GM12892 (cell line): ENCODE measurements around the gene IGSF21.

Experiments used
- DNase-seq: peaks from one replicate; pipeline ENCODE4 v3.0.0; 2011; ENCODE audit not compliant: insufficient read length
- FAIRE-seq: peaks from 2 replicates; lab custom pipeline; 2011; peaks lifted over from hg19 to GRCh38; lab: Jason Lieb, UNC
- POLR2A ChIP-seq: IDR thresholded peaks from 2 replicates; pipeline ENCODE4 v1.6.1; 2011; ENCODE audit warnings: low read depth, low read length, control low read depth
- POLR2AphosphoS5 ChIP-seq: IDR thresholded peaks from 2 replicates; pipeline ENCODE4 v1.6.1; 2011; ENCODE audit warnings: low read depth, low read length, control low read depth
- TAF1 ChIP-seq: IDR thresholded peaks from 2 replicates; pipeline ENCODE4 v1.6.1; 2011; ENCODE audit warnings: low read depth, mild to moderate bottlenecking, control low read depth, low read length, borderline replicate concordance

Gene IGSF21

DNA sequence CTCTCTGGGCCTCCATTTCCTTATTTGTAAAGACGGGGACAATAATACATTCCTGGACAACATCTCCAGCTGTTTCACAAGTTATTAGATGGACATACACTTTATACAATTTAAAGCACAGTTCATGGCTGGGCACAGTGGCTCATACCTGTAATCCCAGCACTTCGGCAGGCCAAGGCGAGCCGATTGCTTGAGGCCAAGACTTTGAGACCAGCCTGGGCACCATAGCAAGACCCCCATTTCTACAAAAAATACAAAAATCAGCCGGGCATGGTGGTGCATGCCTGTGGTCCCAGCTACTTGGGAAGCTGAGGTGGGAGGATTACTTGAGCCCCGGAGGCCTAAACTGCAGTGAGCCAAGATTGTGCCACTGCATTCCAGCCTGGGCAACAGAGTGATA, 34.1 kb downstream of the IGSF21 start:
- FAIRE-seq, result no peak
- DNase-seq, result no peak
- TF ChIP-seq POLR2A (no peak), TAF1 (no peak), POLR2AphosphoS5 (no peak)

DNA sequence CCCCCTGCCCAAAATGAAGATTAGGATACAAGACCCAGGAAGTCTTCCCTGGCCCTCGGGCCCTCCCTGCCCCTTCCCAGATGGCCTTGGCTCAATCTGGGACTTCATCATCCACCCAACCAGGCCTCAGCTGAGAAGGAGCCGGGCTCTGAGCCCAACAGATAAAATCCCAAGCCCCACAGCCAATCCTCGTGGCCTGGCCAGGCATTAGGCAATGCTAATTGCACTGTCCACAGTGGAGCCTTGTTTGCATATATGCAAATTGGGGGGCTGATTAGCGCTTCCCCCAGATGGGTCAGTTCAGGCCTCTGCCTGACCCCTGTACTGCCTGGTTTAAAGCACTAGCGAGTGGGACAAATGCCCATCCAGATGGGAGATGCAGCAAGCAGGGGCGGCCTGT, 34.9 kb downstream of the IGSF21 start:
- FAIRE-seq, result no peak
- TF ChIP-seq POLR2A (no peak), POLR2AphosphoS5 (no peak), TAF1 (no peak)
- DNase-seq, result no peak

DNA sequence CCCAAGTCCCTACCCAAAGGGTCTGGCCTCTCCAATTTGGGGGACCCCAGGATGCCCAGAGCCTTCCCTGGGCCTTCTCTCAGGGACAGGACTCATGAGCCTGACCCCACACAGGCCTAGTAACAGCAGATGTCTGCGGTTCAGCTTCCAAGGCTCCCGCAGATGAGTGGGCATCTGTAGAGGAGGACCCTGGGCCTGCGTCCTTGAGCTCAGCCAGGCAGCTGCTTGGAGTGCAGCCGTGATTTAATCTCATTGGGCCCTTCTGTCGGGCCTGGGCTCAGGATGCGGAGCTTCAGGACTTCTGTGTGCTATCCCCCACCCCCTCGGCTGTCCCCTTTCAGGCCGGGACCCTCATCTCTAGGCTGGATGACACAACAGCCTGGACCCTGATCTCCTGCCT, 35.4 kb downstream of the IGSF21 start:
- DNase-seq, result no peak
- FAIRE-seq, result no peak
- no peak for TF ChIP-seq TAF1
- no peak for TF ChIP-seq POLR2A
- no peak for TF ChIP-seq POLR2AphosphoS5

DNA sequence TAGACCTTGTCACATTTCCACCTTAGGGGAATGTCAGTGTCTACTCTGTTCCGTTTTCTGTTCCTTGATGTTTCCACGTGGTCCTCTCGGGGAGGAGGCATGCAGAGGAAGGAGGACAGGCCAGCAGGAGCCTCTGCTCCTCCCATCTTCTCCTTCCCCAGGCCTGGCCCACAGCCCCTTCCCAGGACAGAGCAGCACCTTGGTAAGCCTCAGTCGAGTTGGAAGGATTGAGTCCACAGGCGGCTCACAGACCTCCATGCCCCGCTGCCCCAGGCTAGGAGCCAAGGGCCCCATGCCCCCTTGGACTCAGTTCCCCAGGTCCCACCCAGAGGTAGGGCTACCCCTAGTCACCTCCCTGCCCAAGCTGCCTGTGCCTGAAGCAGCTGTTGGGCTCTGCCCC, 36.5 kb downstream of the IGSF21 start:
- DNase-seq (no peak), FAIRE-seq (no peak)
- TF ChIP-seq POLR2AphosphoS5 (no peak), POLR2A (no peak), TAF1 (no peak)

- no peak for TF ChIP-seq POLR2A
- TF ChIP-seq POLR2AphosphoS5, result no peak
- no peak for TF ChIP-seq TAF1
- no peak for FAIRE-seq
- DNase-seq, result no peak
Observed at GRCh38 chr1:18144916-18145647, 37.5 kb downstream of the IGSF21 start.

GRCh38 chr1:18145851-18146618, 38.4 kb downstream of the IGSF21 start:
- DNase-seq (no peak), FAIRE-seq (no peak)
- TF ChIP-seq POLR2AphosphoS5, result no peak
- TF ChIP-seq TAF1, result no peak

- TF ChIP-seq TAF1, result no peak
- no peak for TF ChIP-seq POLR2AphosphoS5
- no peak for FAIRE-seq
Observed at GRCh38 chr1:18146886-18147285, 39.3 kb downstream of the IGSF21 start.

DNA sequence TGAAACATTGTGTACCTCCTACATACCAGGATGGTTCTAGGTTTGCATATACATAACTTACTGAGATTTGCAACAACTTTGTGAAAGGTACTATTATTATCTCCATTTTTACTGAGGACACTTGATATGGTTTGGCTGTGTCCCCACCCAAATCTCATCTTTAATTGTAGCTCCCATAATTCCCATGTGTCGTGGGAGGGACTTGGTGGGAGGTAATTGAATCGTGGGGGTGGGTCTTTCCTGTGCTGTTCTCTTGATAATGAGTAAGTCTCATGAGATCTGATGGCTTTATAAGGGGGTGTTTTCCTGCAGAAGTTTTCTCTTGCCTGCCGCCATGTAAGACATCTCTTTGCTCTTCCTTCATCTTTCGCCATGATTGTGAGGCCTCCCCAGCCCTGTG, 40.1 kb downstream of the IGSF21 start:
- TF ChIP-seq POLR2AphosphoS5, result no peak
- no peak for TF ChIP-seq POLR2A
- TF ChIP-seq TAF1, result no peak
- FAIRE-seq, result no peak

More at GRCh38 chr1:18146886-18147285, 39.3 kb downstream of the IGSF21 start:
- no peak for DNase-seq

DNA sequence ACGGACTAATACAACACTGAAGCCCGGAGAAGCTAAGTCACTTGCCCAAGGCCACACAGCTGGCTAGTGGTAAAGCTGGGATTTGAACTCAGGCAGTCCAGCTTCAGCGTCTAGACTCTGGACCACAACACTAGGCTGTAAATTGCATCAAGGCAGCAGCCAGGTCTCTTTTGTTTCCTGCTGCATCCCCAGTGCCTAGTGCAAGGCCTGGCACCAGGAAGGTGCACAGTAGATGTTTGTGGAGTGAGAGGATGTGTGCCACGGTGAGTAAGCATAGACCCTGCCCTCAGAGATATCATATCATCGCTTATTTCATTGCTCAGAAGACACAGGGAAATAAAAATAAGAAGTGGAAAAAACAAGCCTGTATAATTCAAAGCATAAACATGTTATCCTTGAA, 40.9 kb downstream of the IGSF21 start:
- no peak for FAIRE-seq
- DNase-seq, result no peak
- TF ChIP-seq TAF1 (no peak), POLR2AphosphoS5 (no peak), POLR2A (no peak)

More for the DNA sequence above, 40.1 kb downstream of the IGSF21 start:
- no peak for DNase-seq

GRCh38 chr1:18149027-18149641, 41.5 kb downstream of the IGSF21 start:
- DNase-seq, result no peak
- TF ChIP-seq TAF1, result no peak
- TF ChIP-seq POLR2AphosphoS5, result no peak
- no peak for TF ChIP-seq POLR2A
- FAIRE-seq, result no peak

GRCh38 chr1:18151436-18152122, 44.0 kb downstream of the IGSF21 start:
- no peak for TF ChIP-seq TAF1
- TF ChIP-seq POLR2AphosphoS5, result no peak
- no peak for TF ChIP-seq POLR2A
- DNase-seq (no peak), FAIRE-seq (no peak)
